H1 (cell line): ENCODE results near the gene ACAA1. TPM values are rescaled to one million over a fixed set of nuclear protein-coding genes. Genes with fewer than 3 reads are reported as not detected.

ENCODE experiments used
- CTCF ChIA-PET: fragments of 300-600 bp; sonication (Branson Sonifier 250); formaldehyde crosslinking; loops from one replicate; lab custom pipeline; 2021; ENCODE audit not compliant: partially characterized antibody; lab: Charles Lee
- POLR2A ChIA-PET: fragments of 300-600 bp; sonication (Branson Sonifier 250); formaldehyde crosslinking; loops from one replicate; lab custom pipeline; 2021; ENCODE audit warnings: inconsistent platforms; ENCODE audit not compliant: partially characterized antibody; lab: Charles Lee
- DNase-seq, 2 experiments: peaks; one replicate each; pipeline versions ENCODE4 v3.0.0 to v3.0.0-alpha.2; 2010 to 2022; ENCODE audit warnings: low spot score in 2 of 2, low read depth in 1 of 2, mixed read lengths in 1 of 2
- FAIRE-seq: peaks from 2 replicates; lab custom pipeline; 2011; peaks lifted over from hg19 to GRCh38; lab: Jason Lieb, UNC
- H2AFZ ChIP-seq: 2 replicates; pipeline ENCODE4 v1.8.1; 2012; ENCODE audit warnings: low read length, inconsistent platforms
- H2AK5ac ChIP-seq: 2 replicates; pipeline ENCODE4 v1.6.1; 2013; ENCODE audit warnings: low read depth, low read length
- H2BK120ac ChIP-seq: replicated peaks from 2 replicates; pipeline ENCODE3; 2013; ENCODE audit warnings: low read depth, low read length, inconsistent platforms
- H2BK12ac ChIP-seq: 2 replicates; pipeline ENCODE4 v1.6.1; 2013; ENCODE audit warnings: low read depth, low read length
- H2BK15ac ChIP-seq: 2 replicates; pipeline ENCODE4 v1.6.1; 2013; ENCODE audit warnings: low read length
- H2BK20ac ChIP-seq: 2 replicates; pipeline ENCODE4 v1.6.1; 2013; ENCODE audit warnings: low read length
- H2BK5ac ChIP-seq: 2 replicates; pipeline ENCODE4 v1.6.1; 2013; ENCODE audit warnings: low read depth, low read length
- H3K14ac ChIP-seq: 2 replicates; pipeline ENCODE4 v1.6.1; 2013; ENCODE audit warnings: inconsistent platforms; ENCODE audit not compliant: insufficient read length
- H3K18ac ChIP-seq: 2 replicates; pipeline ENCODE4 v1.6.1; 2013; ENCODE audit warnings: low read length; ENCODE audit errors: extremely low read depth
- H3K23ac ChIP-seq: 2 replicates; pipeline ENCODE4 v1.6.1; 2013; ENCODE audit warnings: inconsistent platforms; ENCODE audit not compliant: insufficient read length
- H3K23me2 ChIP-seq: 2 replicates; pipeline ENCODE4 v1.6.1; 2013; ENCODE audit warnings: low read depth, low read length
- H3K27ac ChIP-seq: 2 replicates; pipeline ENCODE4 v1.6.1; 2011; ENCODE audit warnings: low read depth, low read length, inconsistent platforms
- H3K27me3 ChIP-seq, 4 experiments: replicated peaks in 1 of 4; 1 replicate in 1 of 4; 2 replicates in 3 of 4; pipeline versions ENCODE4 v1.6.1 to v1.8.1; 2011 to 2013; ENCODE audit warnings: low read length in 3 of 4, mild to moderate bottlenecking in 3 of 4, inconsistent platforms in 2 of 4, mixed read lengths in 2 of 4, moderate library complexity in 1 of 4; ENCODE audit not compliant: control insufficient read depth in 3 of 4, insufficient read depth in 3 of 4; ENCODE audit errors: extremely low read depth in 1 of 4
- H3K36me3 ChIP-seq, 4 experiments: 2 replicates each; pipeline versions ENCODE4 v1.6.1 to v1.8.1; 2011 to 2013; ENCODE audit warnings: mild to moderate bottlenecking in 4 of 4, low read length in 3 of 4, moderate library complexity in 2 of 4, control low read depth in 1 of 4, inconsistent platforms in 1 of 4; ENCODE audit not compliant: insufficient read depth in 4 of 4, control insufficient read depth in 2 of 4
- H3K4ac ChIP-seq: replicated peaks from 2 replicates; pipeline ENCODE3; 2013; ENCODE audit warnings: low read length, low read depth, mixed read lengths, inconsistent platforms; ENCODE audit not compliant: insufficient read length
- H3K4me1 ChIP-seq, 4 experiments: replicated peaks in 1 of 4; 1 replicate in 1 of 4; 2 replicates in 3 of 4; pipeline versions ENCODE4 v1.6.1 to v1.8.1; 2011 to 2013; ENCODE audit warnings: low read length in 3 of 4, inconsistent platforms in 2 of 4, mixed read lengths in 1 of 4; ENCODE audit not compliant: insufficient read depth in 4 of 4, control insufficient read depth in 3 of 4
- H3K4me2 ChIP-seq, 2 experiments: 2 replicates each; pipeline versions ENCODE4 v1.6.1 to v1.8.1; 2011 to 2013; ENCODE audit warnings: low read depth in 2 of 2, low read length in 2 of 2, control low read depth in 1 of 2, inconsistent platforms in 1 of 2, mild to moderate bottlenecking in 1 of 2; ENCODE audit not compliant: insufficient read depth in 1 of 2
- H3K4me3 ChIP-seq, 4 experiments: fragments of 200-600, 300-600 bp in 1 of 4; sonication (generic), shearing (Covaris generic), sonication (Bioruptor Twin) in 1 of 4; 2 replicates each; pipeline versions ENCODE4 v1.5.1 to v1.8.1; 2011 to 2016; ENCODE audit warnings: low read length in 4 of 4, low read depth in 3 of 4, control low read depth in 2 of 4, inconsistent platforms in 2 of 4, mild to moderate bottlenecking in 2 of 4, mixed read lengths in 1 of 4, moderate library complexity in 1 of 4; ENCODE audit not compliant: insufficient read depth in 2 of 4; ENCODE audit errors: extremely low read depth in 1 of 4
- H3K56ac ChIP-seq: replicated peaks from 2 replicates; pipeline ENCODE3; 2013; ENCODE audit warnings: low read depth, mild to moderate bottlenecking, mixed read lengths, low read length, inconsistent platforms; ENCODE audit not compliant: insufficient read length
- H3K79me1 ChIP-seq: 2 replicates; pipeline ENCODE4 v1.6.1; 2013; ENCODE audit warnings: low read depth, low read length, control low read depth
- H3K79me2 ChIP-seq, 2 experiments: 2 replicates each; pipeline versions ENCODE4 v1.6.1 to v1.8.1; 2012 to 2013; ENCODE audit warnings: low read length in 2 of 2, mild to moderate bottlenecking in 2 of 2, inconsistent platforms in 1 of 2; ENCODE audit not compliant: insufficient read depth in 2 of 2, control insufficient read depth in 1 of 2
- H3K9ac ChIP-seq, 4 experiments: replicated peaks in 1 of 4; 1 replicate in 1 of 4; 2 replicates in 3 of 4; pipeline versions ENCODE4 v1.6.1 to v1.8.1; 2011 to 2013; ENCODE audit warnings: low read depth in 3 of 4, low read length in 3 of 4, control low read depth in 2 of 4, mild to moderate bottlenecking in 2 of 4, moderate library complexity in 2 of 4, inconsistent platforms in 1 of 4; ENCODE audit errors: extremely low read depth in 1 of 4
- H3K9me3 ChIP-seq, 2 experiments: 2 replicates each; pipeline versions ENCODE4 v1.6.1 to v1.8.1; 2012 to 2013; ENCODE audit warnings: mild to moderate bottlenecking in 2 of 2, moderate library complexity in 2 of 2, control low read depth in 1 of 2, inconsistent platforms in 1 of 2, low read depth in 1 of 2, low read length in 1 of 2, mixed read lengths in 1 of 2; ENCODE audit not compliant: insufficient read depth in 2 of 2
- H4K20me1 ChIP-seq, 2 experiments: replicated peaks in 1 of 2; 2 replicates each; pipeline versions ENCODE3 to v1.8.1; 2011 to 2013; ENCODE audit warnings: inconsistent platforms in 2 of 2, low read length in 2 of 2, mild to moderate bottlenecking in 1 of 2; ENCODE audit not compliant: insufficient read depth in 2 of 2, control insufficient read depth in 1 of 2
- H4K5ac ChIP-seq: 2 replicates; pipeline ENCODE4 v1.6.1; 2013; ENCODE audit warnings: low read length, low read depth, mixed read lengths, inconsistent platforms; ENCODE audit not compliant: insufficient read length
- H4K8ac ChIP-seq: 2 replicates; pipeline ENCODE4 v1.8.0; 2013; ENCODE audit warnings: mild to moderate bottlenecking, moderate library complexity, low read length, inconsistent platforms; ENCODE audit not compliant: insufficient read depth; ENCODE audit errors: extremely low read depth
- H4K91ac ChIP-seq: replicated peaks from 2 replicates; pipeline ENCODE3; 2013; ENCODE audit warnings: low read length, mixed read lengths, inconsistent platforms; ENCODE audit not compliant: insufficient read length
- CREB1 ChIP-seq: IDR thresholded peaks from 2 replicates; pipeline ENCODE4 v1.6.1; 2012; ENCODE audit warnings: inconsistent platforms
- EGR1 ChIP-seq: IDR thresholded peaks from 2 replicates; pipeline ENCODE4 v1.6.1; 2011; ENCODE audit warnings: low read depth, low read length, borderline replicate concordance
- KDM1A ChIP-seq: fragments of 200-600, 300-600 bp; sonication (generic); IDR thresholded peaks from 2 replicates; pipeline ENCODE4 v1.7.1; 2016; ENCODE audit warnings: mild to moderate bottlenecking, low read length, borderline replicate concordance
- KDM4A ChIP-seq: IDR thresholded peaks from one replicate; pipeline ENCODE4 v1.7.1; 2012; ENCODE audit warnings: low read depth, mild to moderate bottlenecking, moderate library complexity, low read length, inconsistent platforms; ENCODE audit not compliant: severe bottlenecking
- KDM5A ChIP-seq: fragments of 200-600 bp; IDR thresholded peaks from 2 replicates; pipeline ENCODE4 v1.7.1; 2012; ENCODE audit warnings: mild to moderate bottlenecking, low read length, inconsistent platforms, mixed read lengths
- PHF8 ChIP-seq: fragments of 200-600 bp; sonication (generic); conservative IDR thresholded peaks from 2 replicates; pipeline ENCODE4 v1.7.1; 2012; ENCODE audit warnings: low read depth, mild to moderate bottlenecking, inconsistent platforms, low read length, moderate library complexity
- POLR2A ChIP-seq, 2 experiments: IDR thresholded peaks; 1 replicate in 1 of 2; 2 replicates in 1 of 2; pipeline ENCODE4 v1.6.1; 2011; ENCODE audit warnings: low read depth in 2 of 2, low read length in 2 of 2, mild to moderate bottlenecking in 2 of 2; ENCODE audit errors: control extremely low read depth in 1 of 2
- RAD21 ChIP-seq, 2 experiments: IDR thresholded peaks in 1 of 2; conservative IDR thresholded peaks in 1 of 2; 2 replicates each; pipeline ENCODE4 v1.6.1; 2011; ENCODE audit warnings: low read depth in 2 of 2, low read length in 2 of 2, improper control_type of control experiment in 1 of 2, inconsistent platforms in 1 of 2, mild to moderate bottlenecking in 1 of 2, moderate library complexity in 1 of 2
- RBBP5 ChIP-seq: IDR thresholded peaks from 2 replicates; pipeline ENCODE4 v1.7.1; 2012; ENCODE audit warnings: low read depth, mild to moderate bottlenecking, inconsistent platforms, low read length, moderate library complexity, borderline replicate concordance
- SP2 ChIP-seq: IDR thresholded peaks from 2 replicates; pipeline ENCODE4 v1.6.1; 2012; ENCODE audit warnings: mild to moderate bottlenecking, low read length, inconsistent platforms
- TAF1 ChIP-seq: IDR thresholded peaks from 2 replicates; pipeline ENCODE4 v1.6.1; 2011; ENCODE audit warnings: mild to moderate bottlenecking, low read depth, low read length
- TBP ChIP-seq: IDR thresholded peaks from 2 replicates; pipeline ENCODE4 v1.6.1; 2011; ENCODE audit warnings: low read depth, low read length, improper control_type of control experiment
- WGBS, 2 experiments: shearing (Covaris generic) in 1 of 2; methylation state at CpG; one replicate each; pipeline versions ENCODE4 v1.1.6 to v1.1.7; 2013 to 2015; ENCODE audit warnings: low lambda C conversion rate in 2 of 2, mixed read lengths in 2 of 2, inconsistent platforms in 1 of 2, low coverage in 1 of 2, missing lambda C conversion rate in 1 of 2; ENCODE audit not compliant: insufficient replicate concordance in 2 of 2, insufficient coverage in 1 of 2, insufficient read length in 1 of 2; ENCODE audit errors: extremely low coverage in 1 of 2, missing lambda C conversion rate in 1 of 2; 5-methylcytosine and 5-hydroxymethylcytosine counted together
- polyA plus RNA-seq, 7 experiments: library from polyadenylated mRNA; depleted of rRNA in 3 of 7; stranded (reverse) in 5 of 7; unstranded in 2 of 7; fragments of >200 nt in 5 of 7; fragments of 200-250 nt in 2 of 7; gene quantifications; 1 replicate in 5 of 7; 2 replicates in 1 of 7; 4 replicates in 1 of 7; pipeline versions ENCODE4 v1.2.1 to v1.2.3, GENCODE V29; 2011 to 2013; ENCODE audit warnings: missing spikeins in 2 of 7, mixed read lengths in 2 of 7
- total RNA-seq: library from RNA; stranded (reverse); fragmentation: NEBNext Ultra II Directional; extraction: Animal tissue kit (Norgen Biotek cat#: 25700); gene quantifications from 2 replicates; pipeline ENCODE4 v1.2.1, GENCODE V29; 2021
- TF ChIP-seq, protein P1 (sequence below): IDR thresholded peaks from 2 replicates; pipeline ENCODE4 v1.6.1; 2011; ENCODE audit warnings: low read length, improper control_type of control experiment

ACAA1 gene
- total and polyA plus RNA-seq, 2 of the 8 experiments (the other 6 are each of a cell fraction or from before 2014, with no cell fraction given): 23.1 to 34.8 TPM

- H2BK12ac ChIP-seq: no peak overlapping the region
- ChIA-PET CTCF (no interaction called here), POLR2A (no interaction called here)
- H3K18ac ChIP-seq: no peak overlapping the region
- TF ChIP-seq SP2 (no peak), TAF1 (no peak), KDM5A (no peak), POLR2A (IDR thresholded peaks at IDR 0.05; ENCODE audit: control extremely low read depth in 1 of 2, low read depth in 2 of 2, low read length in 2 of 2) (no peak), PHF8 (no peak), RAD21 (IDR thresholded peaks at IDR 0.05 in 1 of 2, conservative IDR thresholded peaks at IDR 0.05 in 1 of 2; ENCODE audit: low read depth in 2 of 2, low read length in 2 of 2) (no peak), KDM4A (no peak), RBBP5 (no peak), KDM1A (no peak), TBP (no peak), CREB1 (no peak), EGR1 (no peak)
- TF ChIP-seq, protein P1, sequence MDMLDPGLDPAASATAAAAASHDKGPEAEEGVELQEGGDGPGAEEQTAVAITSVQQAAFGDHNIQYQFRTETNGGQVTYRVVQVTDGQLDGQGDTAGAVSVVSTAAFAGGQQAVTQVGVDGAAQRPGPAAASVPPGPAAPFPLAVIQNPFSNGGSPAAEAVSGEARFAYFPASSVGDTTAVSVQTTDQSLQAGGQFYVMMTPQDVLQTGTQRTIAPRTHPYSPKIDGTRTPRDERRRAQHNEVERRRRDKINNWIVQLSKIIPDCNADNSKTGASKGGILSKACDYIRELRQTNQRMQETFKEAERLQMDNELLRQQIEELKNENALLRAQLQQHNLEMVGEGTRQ: no peak
- H4K5ac ChIP-seq: no peak overlapping the region
- H4K8ac ChIP-seq: no peak overlapping the region
- peaks cover 13% of the 10 kb centered on the region; the same call in 1 of the 2 replicates for H3K23me2 ChIP-seq
- peaks cover 0 to 8% (median 3%) of the 10 kb centered on the region in 4 experiments; a peak in 4 of 7 replicates for H3K4me1 ChIP-seq
- H2AFZ ChIP-seq: no peak overlapping the region
- no peaks in the 10 kb centered on the region for H3K27me3 ChIP-seq
- no peak overlapping the region for H3K4me2 ChIP-seq
- WGBS, 2 experiments: 95% methylated on average over 1 of the region's 1 CpG; no CpG with 5 or more reads in 1 of the 2 experiments
- no peaks in the 10 kb centered on the region for H3K9me3 ChIP-seq
- no peak for DNase-seq
- H3K36me3 ChIP-seq: no peaks in the 10 kb centered on the region
- H3K79me1 ChIP-seq: no peaks in the 10 kb centered on the region; the same call in 1 of the 2 replicates
- H3K4ac ChIP-seq: no peak overlapping the region
- H4K20me1 ChIP-seq: peaks cover 7 to 10% of the 10 kb centered on the region in 2 experiments
- H3K14ac ChIP-seq: no peak overlapping the region
- H2BK20ac ChIP-seq: no peak overlapping the region
- peaks cover 18 to 80% of the 10 kb centered on the region in 2 experiments for H3K79me2 ChIP-seq
- no peak overlapping the region for H3K27ac ChIP-seq
- H3K9ac ChIP-seq: no peak overlapping the region
- H2BK15ac ChIP-seq: no peak overlapping the region
- H2BK5ac ChIP-seq: no peak overlapping the region
- no peak overlapping the region for H2BK120ac ChIP-seq
- no peak overlapping the region for H3K56ac ChIP-seq
- H2AK5ac ChIP-seq: no peak overlapping the region
- H3K23ac ChIP-seq: no peak overlapping the region
- no peak for FAIRE-seq
- no peak overlapping the region for H4K91ac ChIP-seq
- no peak overlapping the region for H3K4me3 ChIP-seq
Measured at GRCh38 chr3:38169027-38169317, 32.0 kb upstream of the ACAA1 start.
